NAMALWA (cell line): Measurements from ENCODE around the gene STXBP5L.
"Not testable (repeated sequence)": the region's sequence is repeated elsewhere in the genome, so short reads cannot be mapped to it uniquely, and the experiment has no call there.

Experiments used
- DNase-seq: peaks from one replicate; pipeline ENCODE4 v3.0.0-alpha.2; 2015; ENCODE audit warnings: low spot score

The STXBP5L gene

GRCh38 chr3:120908030-120908794, at the start of gene STXBP5L:
Gene STXBP5L, plus strand, starts transcription at chr3:120908205. Its CDS starts 1,374 bp downstream, at chr3:120909579.
- DNase-seq: peak; percentile 5

- DNase-seq: no peak
These were observed 49.5 kb upstream of the STXBP5L start for GRCh38 chr3:120858521-120858920.

- no peak for DNase-seq
These were observed 43.5 kb upstream of the STXBP5L start for GRCh38 chr3:120864541-120864940.

GRCh38 chr3:120875507-120875906, 32.5 kb upstream of the STXBP5L start:
- no peak for DNase-seq

- DNase-seq: no peak
These were observed 32.0 kb upstream of the STXBP5L start for GRCh38 chr3:120875989-120876388.

GRCh38 chr3:120879411-120879810, 28.6 kb upstream of the STXBP5L start:
- DNase-seq: no peak

- no peak for DNase-seq
These were observed 15.1 kb upstream of the STXBP5L start for GRCh38 chr3:120892921-120893320.

- no peak for DNase-seq
These were observed 13.5 kb upstream of the STXBP5L start for GRCh38 chr3:120894316-120895057.

- not testable (repeated sequence) for DNase-seq
These were observed 6.3 kb upstream of the STXBP5L start for GRCh38 chr3:120901716-120902115.

- DNase-seq: no peak
These were observed 4.8 kb upstream of the STXBP5L start for GRCh38 chr3:120903221-120903620.

GRCh38 chr3:120907659-120908029, 361 bp upstream of the STXBP5L start:
- no peak for DNase-seq

- no peak for DNase-seq
These were observed 993 bp downstream of the STXBP5L start for GRCh38 chr3:120908795-120909601.

GRCh38 chr3:120909602-120909878, 1.5 kb downstream of the STXBP5L start:
- DNase-seq: no peak

- no peak for DNase-seq
These were observed 18.1 kb downstream of the STXBP5L start for GRCh38 chr3:120926146-120926545.

GRCh38 chr3:120928991-120929390, 21.0 kb downstream of the STXBP5L start:
- no peak for DNase-seq

- DNase-seq: no peak
These were observed 23.6 kb downstream of the STXBP5L start for GRCh38 chr3:120931593-120931992.

GRCh38 chr3:120956143-120956542, 48.1 kb downstream of the STXBP5L start:
- no peak for DNase-seq

GRCh38 chr3:120982608-120983320, 74.8 kb downstream of the STXBP5L start:
- no peak for DNase-seq

GRCh38 chr3:120983321-120983665, 75.3 kb downstream of the STXBP5L start:
- no peak for DNase-seq

GRCh38 chr3:120983841-120984240, 75.8 kb downstream of the STXBP5L start:
- DNase-seq: no peak

- no peak for DNase-seq
These were observed 77.2 kb downstream of the STXBP5L start for GRCh38 chr3:120985242-120985641.

GRCh38 chr3:120988994-120989393, 81.0 kb downstream of the STXBP5L start:
- no peak for DNase-seq
